Adrenal gland (tissue), 12 donors: Measurements from ENCODE around the gene PSMD3. TPM values are rescaled to one million over a fixed set of nuclear protein-coding genes. Genes with fewer than 3 reads are reported as not detected.

Experiments used
- DNase-seq, 7 donors: peaks; one replicate each; pipeline ENCODE4 v3.0.0-alpha.2; 2019 to 2020
- H3K27ac ChIP-seq, 5 donors: fragments of 200-600 bp; sonication (generic) in 4 of 5; 1 replicate in 3 of 5; 2 replicates in 2 of 5; pipeline versions ENCODE4 v1.5.1 to v1.8.0; 2016 to 2020; ENCODE audit warnings: mild to moderate bottlenecking in 1 of 5
- H3K27me3 ChIP-seq: fragments of 200-600 bp; 2 replicates; pipeline ENCODE4 v1.8.0; 2021
- H3K36me3 ChIP-seq, 2 donors: fragments of 200-600 bp; replicated peaks in 1 of 2; 1 replicate in 1 of 2; 2 replicates in 1 of 2; pipeline versions ENCODE4 v1.5.1 to v1.8.0; 2018 to 2022
- H3K4me1 ChIP-seq, 2 donors: fragments of 200-600 bp; replicated peaks in 1 of 2; 1 replicate in 1 of 2; 2 replicates in 1 of 2; pipeline versions ENCODE4 v1.5.1 to v1.8.0; 2018 to 2021
- H3K4me3 ChIP-seq, 4 donors: fragments of 200-600 bp; sonication (generic) in 3 of 4; one replicate each; pipeline ENCODE4 v1.5.1; 2016 to 2018
- H3K9me3 ChIP-seq, 3 donors: fragments of 200-600 bp; sonication (generic) in 1 of 3; replicated peaks in 1 of 3; 1 replicate in 2 of 3; 2 replicates in 1 of 3; pipeline versions ENCODE4 v1.5.1 to v1.8.0; 2016 to 2021
- POLR2A ChIP-seq, 2 donors: fragments of 450-650 bp; IDR thresholded peaks; one replicate each; pipeline ENCODE4 v1.6.1; 2017; ENCODE audit warnings: antibody characterized with exemption in 2 of 2, mild to moderate bottlenecking in 2 of 2, moderate library complexity in 1 of 2
- WGBS, 4 donors: extraction: QIAGEN DNeasy Blood & Tissue Kit in 2 of 4; methylation state at CpG; one replicate each; pipeline versions ENCODE4 v1.1.5 to v1.1.7; 2013 to 2017; 5-methylcytosine and 5-hydroxymethylcytosine counted together
- intact Hi-C, 2 donors: fragments of 100-400 bp; cut with DNase I; formaldehyde crosslinking; loops; one replicate each; pipeline versions ENCODE4 v1.14.1 to v1.15.0; 2022 to 2023
- polyA plus RNA-seq, 3 donors: library from polyadenylated mRNA; stranded (reverse); fragments of 200-250 nt in 2 of 3; fragments of 350-450 nt in 1 of 3; fragmentation: Illumina TruSeq in 1 of 3; extraction: RNeasy Lipid Tissue Mini Kit (QIAGEN cat#74804) in 1 of 3; gene quantifications; one replicate each; pipeline ENCODE4 v1.2.3, GENCODE V29; 2013 to 2014
- total RNA-seq, 9 donors: library from RNA; depleted of rRNA in 4 of 9; stranded (reverse); fragments of >200 nt in 4 of 9; fragments of 120-200 nt in 1 of 9; fragmentation: NEBNext Ultra II Directional in 1 of 9; extraction: Animal tissue kit (Norgen Biotek cat#: 25700) in 1 of 9; gene quantifications; one replicate each; pipeline versions ENCODE4 v1.1.0 to v1.2.4, GENCODE V29; 2013 to 2023
- TF ChIP-seq, protein P1 (sequence below), 6 experiments: fragments of 450-650 bp in 4 of 6; fragments of 200-600 bp in 2 of 6; sonication (generic) in 1 of 6; IDR thresholded peaks; 1 replicate in 5 of 6; 2 replicates in 1 of 6; pipeline versions ENCODE4 v1.5.1 to v1.8.0; 2016 to 2021; ENCODE audit warnings: antibody characterized with exemption in 6 of 6, mild to moderate bottlenecking in 2 of 6, moderate library complexity in 1 of 6
- donor health status: healthy with polysubstance abuse.
- donor health status: Bipolar disorder and iron deficiency.
- donor health status: DM: yes; HTN: yes; CAD: no.
- donor health status: DM: no; HTN: no; CAD: no.
- donor health status: DM: no; HTN: no; CAD: no.
- donor health status: DM: yes; HTN: yes; CAD: no.

Gene PSMD3
- total and polyA plus RNA-seq, 12 donors, result 42.8 to 123 (median 97.3) TPM

- WGBS, 4 donors, result 62 to 65% (median 62%) methylated on average over 3 of the region's 3 CpGs; no CpG with 5 or more reads in 1 of the 4 donors
- Histone ChIP-seq H3K4me3 (no peak overlapping the region), H3K4me1 (no peaks in the 10 kb centered on the region), H3K27ac (no peak overlapping the region), H3K36me3 (no peaks in the 10 kb centered on the region), H3K27me3 (peaks cover 4% of the 10 kb centered on the region), H3K9me3 (no peaks in the 10 kb centered on the region)
- DNase-seq, result no peak
- intact Hi-C loops, result no loop called here
- no peak for TF ChIP-seq POLR2A (IDR thresholded peaks at IDR 0.05)
- TF ChIP-seq, protein P1, sequence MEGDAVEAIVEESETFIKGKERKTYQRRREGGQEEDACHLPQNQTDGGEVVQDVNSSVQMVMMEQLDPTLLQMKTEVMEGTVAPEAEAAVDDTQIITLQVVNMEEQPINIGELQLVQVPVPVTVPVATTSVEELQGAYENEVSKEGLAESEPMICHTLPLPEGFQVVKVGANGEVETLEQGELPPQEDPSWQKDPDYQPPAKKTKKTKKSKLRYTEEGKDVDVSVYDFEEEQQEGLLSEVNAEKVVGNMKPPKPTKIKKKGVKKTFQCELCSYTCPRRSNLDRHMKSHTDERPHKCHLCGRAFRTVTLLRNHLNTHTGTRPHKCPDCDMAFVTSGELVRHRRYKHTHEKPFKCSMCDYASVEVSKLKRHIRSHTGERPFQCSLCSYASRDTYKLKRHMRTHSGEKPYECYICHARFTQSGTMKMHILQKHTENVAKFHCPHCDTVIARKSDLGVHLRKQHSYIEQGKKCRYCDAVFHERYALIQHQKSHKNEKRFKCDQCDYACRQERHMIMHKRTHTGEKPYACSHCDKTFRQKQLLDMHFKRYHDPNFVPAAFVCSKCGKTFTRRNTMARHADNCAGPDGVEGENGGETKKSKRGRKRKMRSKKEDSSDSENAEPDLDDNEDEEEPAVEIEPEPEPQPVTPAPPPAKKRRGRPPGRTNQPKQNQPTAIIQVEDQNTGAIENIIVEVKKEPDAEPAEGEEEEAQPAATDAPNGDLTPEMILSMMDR (IDR thresholded peaks at IDR 0.05), result no peak
Observed at GRCh38 chr17:39935909-39936308, 44.7 kb upstream of the PSMD3 start.

GRCh38 chr17:39937447-39937846 is 43.2 kb upstream of the PSMD3 start:
- Histone ChIP-seq H3K9me3 (no peaks in the 10 kb centered on the region), H3K36me3 (no peaks in the 10 kb centered on the region), H3K4me3 (no peak overlapping the region), H3K27me3 (peaks cover 4% of the 10 kb centered on the region), H3K4me1 (no peaks in the 10 kb centered on the region), H3K27ac (no peak overlapping the region)
- TF ChIP-seq POLR2A (IDR thresholded peaks at IDR 0.05), result no peak
- TF ChIP-seq, protein P1 (IDR thresholded peaks at IDR 0.05), result no peak
- DNase-seq, result no peak
- 79 to 93% (median 86%) methylated on average over 3 of the region's 3 CpGs for WGBS, 4 donors
- intact Hi-C loops, result no loop called here

GRCh38 chr17:39938140-39938869 is 42.3 kb upstream of the PSMD3 start:
- Histone ChIP-seq H3K4me1 (no peaks in the 10 kb centered on the region), H3K4me3 (no peak overlapping the region), H3K27ac (no peak overlapping the region), H3K36me3 (no peaks in the 10 kb centered on the region), H3K27me3 (peaks cover 4% of the 10 kb centered on the region), H3K9me3 (no peaks in the 10 kb centered on the region)
- intact Hi-C loops, result no loop called here
- DNase-seq, result no peak
- 59 to 79% (median 62%) methylated on average over 7 to 8 of the region's 8 CpGs for WGBS, 4 donors
- TF ChIP-seq POLR2A (IDR thresholded peaks at IDR 0.05), result no peak

GRCh38 chr17:39939106-39939505 is 41.5 kb upstream of the PSMD3 start:
- no peaks in the 10 kb centered on the region for H3K9me3 ChIP-seq
- no peak for DNase-seq
- no peak overlapping the region for H3K4me3 ChIP-seq
- H3K27me3 ChIP-seq, result peaks cover 8% of the 10 kb centered on the region
- H3K36me3 ChIP-seq, result no peaks in the 10 kb centered on the region
- TF ChIP-seq, protein P1 (IDR thresholded peaks at IDR 0.05), result no peak
- no peak for TF ChIP-seq POLR2A (IDR thresholded peaks at IDR 0.05)
- H3K27ac ChIP-seq, result no peak overlapping the region
- no peaks in the 10 kb centered on the region for H3K4me1 ChIP-seq
- intact Hi-C loops, result no loop called here
- 80 to 93% (median 87%) methylated on average over 3 of the region's 3 CpGs for WGBS, 4 donors
